ENCODE measurements around the gene COL3A1.

Gene COL3A1

GRCh38 chr2:189020179-189020578, 46.0 kb downstream of the COL3A1 start:
- Histone ChIP-seq H3K4me1 (ENCODE audit: insufficient read depth, low read length, poor library complexity, severe bottlenecking) (no peaks in the 10 kb centered on the region), H3K27me3 (ENCODE audit: insufficient read depth, low read length, poor library complexity, severe bottlenecking) (no peaks in the 10 kb centered on the region), H3K9ac (ENCODE audit: low read depth, low read length, poor library complexity, severe bottlenecking) (no peak overlapping the region), H3K79me2 (ENCODE audit: insufficient read depth, low read length) (no peaks in the 10 kb centered on the region), H3K36me3 (ENCODE audit: insufficient read depth, low read length) (no peaks in the 10 kb centered on the region), H3F3A (ENCODE audit: low read depth) (no peaks in the 10 kb centered on the region), H3K4me3 (ENCODE audit: low read length, poor library complexity, severe bottlenecking) (no peak overlapping the region), H3K4me2 (ENCODE audit: low read depth, low read length, poor library complexity, severe bottlenecking) (no peak overlapping the region), H3K9me3 (ENCODE audit: insufficient read depth, low read depth, low read length) (no peaks in the 10 kb centered on the region), H4K20me1 (ENCODE audit: insufficient read depth, low read length, poor library complexity, severe bottlenecking) (no peaks in the 10 kb centered on the region), H3K9me2 (replicated peaks; ENCODE audit: low read depth, low read length) (no peaks in the 10 kb centered on the region), H2AFZ (ENCODE audit: low read length) (no peak overlapping the region)
- no peak for TF ChIP-seq EZH2phosphoT487 (IDR thresholded peaks at IDR 0.05; ENCODE audit: borderline replicate concordance)
- TF ChIP-seq, protein P1, sequence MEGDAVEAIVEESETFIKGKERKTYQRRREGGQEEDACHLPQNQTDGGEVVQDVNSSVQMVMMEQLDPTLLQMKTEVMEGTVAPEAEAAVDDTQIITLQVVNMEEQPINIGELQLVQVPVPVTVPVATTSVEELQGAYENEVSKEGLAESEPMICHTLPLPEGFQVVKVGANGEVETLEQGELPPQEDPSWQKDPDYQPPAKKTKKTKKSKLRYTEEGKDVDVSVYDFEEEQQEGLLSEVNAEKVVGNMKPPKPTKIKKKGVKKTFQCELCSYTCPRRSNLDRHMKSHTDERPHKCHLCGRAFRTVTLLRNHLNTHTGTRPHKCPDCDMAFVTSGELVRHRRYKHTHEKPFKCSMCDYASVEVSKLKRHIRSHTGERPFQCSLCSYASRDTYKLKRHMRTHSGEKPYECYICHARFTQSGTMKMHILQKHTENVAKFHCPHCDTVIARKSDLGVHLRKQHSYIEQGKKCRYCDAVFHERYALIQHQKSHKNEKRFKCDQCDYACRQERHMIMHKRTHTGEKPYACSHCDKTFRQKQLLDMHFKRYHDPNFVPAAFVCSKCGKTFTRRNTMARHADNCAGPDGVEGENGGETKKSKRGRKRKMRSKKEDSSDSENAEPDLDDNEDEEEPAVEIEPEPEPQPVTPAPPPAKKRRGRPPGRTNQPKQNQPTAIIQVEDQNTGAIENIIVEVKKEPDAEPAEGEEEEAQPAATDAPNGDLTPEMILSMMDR (conservative IDR thresholded peaks at IDR 0.05; ENCODE audit: low read length) = no peak

DNA sequence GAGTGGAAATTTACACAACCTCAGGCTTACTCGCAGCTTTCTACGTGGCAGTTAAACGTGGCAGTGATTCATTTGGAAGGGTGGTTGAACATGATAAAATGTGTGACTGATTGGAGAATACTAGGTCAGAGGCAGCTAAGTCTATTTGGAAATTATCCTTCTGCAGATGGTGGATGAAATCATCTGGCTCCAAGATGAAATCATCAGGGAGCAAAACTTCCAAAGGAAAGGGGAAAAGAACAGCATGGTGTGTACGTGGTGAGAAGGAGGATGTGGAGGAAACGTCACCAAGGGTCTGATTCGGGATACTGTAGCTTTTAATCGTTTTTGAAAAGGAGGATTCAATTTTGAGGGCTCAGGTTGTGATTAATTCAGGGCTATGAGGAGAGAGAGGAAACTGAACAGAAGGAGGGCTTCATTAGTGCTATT, 47.9 kb downstream of the COL3A1 start:
- Histone ChIP-seq H4K20me1 (ENCODE audit: insufficient read depth, low read length, poor library complexity, severe bottlenecking) (no peaks in the 10 kb centered on the region), H3K9ac (ENCODE audit: low read depth, low read length, poor library complexity, severe bottlenecking) (no peak overlapping the region), H3K4me1 (ENCODE audit: insufficient read depth, low read length, poor library complexity, severe bottlenecking) (no peaks in the 10 kb centered on the region), H3K27me3 (ENCODE audit: insufficient read depth, low read length, poor library complexity, severe bottlenecking) (no peaks in the 10 kb centered on the region), H3K79me2 (ENCODE audit: insufficient read depth, low read length) (no peaks in the 10 kb centered on the region), H3F3A (ENCODE audit: low read depth) (no peaks in the 10 kb centered on the region), H3K36me3 (ENCODE audit: insufficient read depth, low read length) (no peaks in the 10 kb centered on the region), H3K4me2 (ENCODE audit: low read depth, low read length, poor library complexity, severe bottlenecking) (no peak overlapping the region), H2AFZ (ENCODE audit: low read length) (no peak overlapping the region), H3K9me3 (ENCODE audit: insufficient read depth, low read depth, low read length) (no peaks in the 10 kb centered on the region), H3K4me3 (ENCODE audit: low read length, poor library complexity, severe bottlenecking) (no peak overlapping the region), H3K9me2 (replicated peaks; ENCODE audit: low read depth, low read length) (no peaks in the 10 kb centered on the region)
- TF ChIP-seq, protein P1 (conservative IDR thresholded peaks at IDR 0.05; ENCODE audit: low read length) = no peak
- no peak for TF ChIP-seq EZH2phosphoT487 (IDR thresholded peaks at IDR 0.05; ENCODE audit: borderline replicate concordance)

- H2AFZ ChIP-seq (ENCODE audit: low read length) = no peak overlapping the region
- no peaks in the 10 kb centered on the region for H3F3A ChIP-seq (ENCODE audit: low read depth)
- no peak overlapping the region for H3K9ac ChIP-seq (ENCODE audit: low read depth, low read length, poor library complexity, severe bottlenecking)
- no peaks in the 10 kb centered on the region for H3K9me3 ChIP-seq (ENCODE audit: insufficient read depth, low read depth, low read length)
- no peaks in the 10 kb centered on the region for H3K36me3 ChIP-seq (ENCODE audit: insufficient read depth, low read length)
- no peaks in the 10 kb centered on the region for H3K27me3 ChIP-seq (ENCODE audit: insufficient read depth, low read length, poor library complexity, severe bottlenecking)
- H3K79me2 ChIP-seq (ENCODE audit: insufficient read depth, low read length) = no peaks in the 10 kb centered on the region
- no peak for TF ChIP-seq EZH2phosphoT487 (IDR thresholded peaks at IDR 0.05; ENCODE audit: borderline replicate concordance)
- TF ChIP-seq, protein P1 (conservative IDR thresholded peaks at IDR 0.05; ENCODE audit: low read length) = no peak
- H3K4me1 ChIP-seq (ENCODE audit: insufficient read depth, low read length, poor library complexity, severe bottlenecking) = no peaks in the 10 kb centered on the region
- H4K20me1 ChIP-seq (ENCODE audit: insufficient read depth, low read length, poor library complexity, severe bottlenecking) = no peaks in the 10 kb centered on the region
- H3K9me2 ChIP-seq (replicated peaks; ENCODE audit: low read depth, low read length) = no peaks in the 10 kb centered on the region
- H3K4me3 ChIP-seq (ENCODE audit: low read length, poor library complexity, severe bottlenecking) = no peak overlapping the region
- H3K4me2 ChIP-seq (ENCODE audit: low read depth, low read length, poor library complexity, severe bottlenecking) = no peak overlapping the region
Measured at GRCh38 chr2:189022492-189022891, 48.3 kb downstream of the COL3A1 start.

All from Loucy (cell line).